GM23338 (cell line): ENCODE measurements around the gene LMX1B.

Source experiments
- CREB1 ChIP-seq: fragments of 250-450 bp; sonication (Bioruptor Pico); IDR thresholded peaks from 2 replicates; pipeline ENCODE4 v1.5.0; 2020; ENCODE audit warnings: low read depth, mild to moderate bottlenecking, moderate library complexity
- CTCF ChIP-seq, 2 experiments: fragments of 200-600 bp in 1 of 2; sonication (generic) in 1 of 2; conservative IDR thresholded peaks; 2 replicates each; pipeline versions ENCODE4 v1.5.1 to v1.6.1; 2016 to 2017; ENCODE audit warnings: antibody characterized with exemption in 2 of 2, low read depth in 2 of 2, mild to moderate bottlenecking in 2 of 2, moderate library complexity in 1 of 2
- ETS1 ChIP-seq: IDR thresholded peaks from 2 replicates; pipeline ENCODE4 v1.6.1; 2016; ENCODE audit warnings: antibody characterized with exemption
- EZH2 ChIP-seq: fragments of 200-600 bp; sonication (generic); IDR thresholded peaks from one replicate; pipeline ENCODE4 v1.8.0; 2017; ENCODE audit warnings: antibody characterized with exemption, mild to moderate bottlenecking, low read depth; ENCODE audit not compliant: unreplicated experiment
- EZH2phosphoT487 ChIP-seq: fragments of 200-600 bp; sonication (generic); IDR thresholded peaks from one replicate; pipeline ENCODE4 v1.8.1; 2018; ENCODE audit warnings: antibody characterized with exemption; ENCODE audit not compliant: unreplicated experiment
- JUNB ChIP-seq: IDR thresholded peaks from one replicate; pipeline ENCODE4 v1.6.1; 2016; ENCODE audit warnings: antibody characterized with exemption; ENCODE audit not compliant: unreplicated experiment
- NANOG ChIP-seq: IDR thresholded peaks from 2 replicates; pipeline ENCODE4 v1.6.1; 2016; ENCODE audit warnings: antibody characterized with exemption, borderline replicate concordance
- POLR2AphosphoS5 ChIP-seq: IDR thresholded peaks from 2 replicates; pipeline ENCODE4 v1.6.1; 2016; ENCODE audit warnings: antibody characterized with exemption, low read depth
- REST ChIP-seq: IDR thresholded peaks from one replicate; pipeline ENCODE4 v1.6.1; 2018; ENCODE audit warnings: antibody characterized with exemption; ENCODE audit not compliant: unreplicated experiment
- STAT1 ChIP-seq: IDR thresholded peaks from one replicate; pipeline ENCODE4 v1.6.1; 2016; ENCODE audit warnings: antibody characterized with exemption; ENCODE audit not compliant: unreplicated experiment
- ZNF114 ChIP-seq: fragments of 250-450 bp; sonication (Bioruptor Pico); IDR thresholded peaks from 2 replicates; pipeline ENCODE4 v1.5.0; 2020; ENCODE audit warnings: mild to moderate bottlenecking, moderate library complexity
- ZNF331 ChIP-seq: fragments of 250-450 bp; sonication (Bioruptor Pico); IDR thresholded peaks from 2 replicates; pipeline ENCODE4 v1.5.0; 2020; ENCODE audit warnings: low read depth, mild to moderate bottlenecking, moderate library complexity
- ZNF462 ChIP-seq: fragments of 250-450 bp; sonication (Bioruptor Pico); IDR thresholded peaks from 2 replicates; pipeline ENCODE4 v1.5.0; 2020; ENCODE audit warnings: mild to moderate bottlenecking, moderate library complexity

- TF ChIP-seq CTCF (conservative IDR thresholded peaks at IDR 0.05; ENCODE audit: low read depth in 2 of 2), result no peak
- no peak for TF ChIP-seq POLR2AphosphoS5
- TF ChIP-seq EZH2, result no peak
- TF ChIP-seq CREB1, result no peak
- TF ChIP-seq REST, result no peak
- TF ChIP-seq ETS1, result no peak
- no peak for TF ChIP-seq NANOG
- TF ChIP-seq ZNF114 (CRISPR knock-in tag), result no peak
- no peak for TF ChIP-seq JUNB
- TF ChIP-seq EZH2phosphoT487, result no peak
- TF ChIP-seq ZNF462 (CRISPR knock-in tag), result no peak
- TF ChIP-seq ZNF331 (CRISPR knock-in tag), result no peak
- TF ChIP-seq STAT1, result no peak
Observed at GRCh38 chr9:126673689-126674364, 60.1 kb downstream of the LMX1B start.
